ENCODE measurements around the gene PPP1R1A.

The PPP1R1A gene

GRCh38 chr12:54569995-54570528, 18.4 kb downstream of the PPP1R1A start:
- DNase-seq: no peak

- no peak for DNase-seq
Measured at GRCh38 chr12:54569072-54569471, 19.4 kb downstream of the PPP1R1A start.

- DNase-seq: no peak
Measured at GRCh38 chr12:54566792-54567191, 21.7 kb downstream of the PPP1R1A start.

- no peak for DNase-seq
Measured at GRCh38 chr12:54565986-54566544, 22.4 kb downstream of the PPP1R1A start.

GRCh38 chr12:54565310-54565985, 23.0 kb downstream of the PPP1R1A start:
- no peak for DNase-seq

- DNase-seq: no peak
Measured at GRCh38 chr12:54564768-54565167, 23.7 kb downstream of the PPP1R1A start.

- no peak for DNase-seq
Measured at GRCh38 chr12:54563787-54564186, 24.7 kb downstream of the PPP1R1A start.

- DNase-seq: no peak
Measured at GRCh38 chr12:54562750-54563356, 25.6 kb downstream of the PPP1R1A start.

- no peak for DNase-seq
Measured at GRCh38 chr12:54561164-54561563, 27.3 kb downstream of the PPP1R1A start.

GRCh38 chr12:54560374-54560858, 28.0 kb downstream of the PPP1R1A start:
- DNase-seq: no peak

- no peak for DNase-seq
Measured at GRCh38 chr12:54558759-54559158, 29.7 kb downstream of the PPP1R1A start.

- DNase-seq: no peak
Measured at GRCh38 chr12:54558311-54558710, 30.1 kb downstream of the PPP1R1A start.

GRCh38 chr12:54555670-54556257, 32.7 kb downstream of the PPP1R1A start:
- no peak for DNase-seq

GRCh38 chr12:54549774-54550451, 38.5 kb downstream of the PPP1R1A start:
- no peak for DNase-seq

GRCh38 chr12:54546511-54546910, 41.9 kb downstream of the PPP1R1A start:
- no peak for DNase-seq

GRCh38 chr12:54544743-54545142, 43.7 kb downstream of the PPP1R1A start:
- no peak for DNase-seq

- DNase-seq: no peak
Measured at GRCh38 chr12:54543526-54543925, 44.9 kb downstream of the PPP1R1A start.

GRCh38 chr12:54541751-54542290, 46.6 kb downstream of the PPP1R1A start:
- no peak for DNase-seq

GRCh38 chr12:54538136-54538700, 50.2 kb downstream of the PPP1R1A start:
- no peak for DNase-seq

GRCh38 chr12:54535474-54535873, 53.0 kb downstream of the PPP1R1A start:
- no peak for DNase-seq

- no peak for DNase-seq
Measured at GRCh38 chr12:54529581-54529980, 58.9 kb downstream of the PPP1R1A start.
